ENCODE results near the gene AMPD3.

The AMPD3 gene

DNA sequence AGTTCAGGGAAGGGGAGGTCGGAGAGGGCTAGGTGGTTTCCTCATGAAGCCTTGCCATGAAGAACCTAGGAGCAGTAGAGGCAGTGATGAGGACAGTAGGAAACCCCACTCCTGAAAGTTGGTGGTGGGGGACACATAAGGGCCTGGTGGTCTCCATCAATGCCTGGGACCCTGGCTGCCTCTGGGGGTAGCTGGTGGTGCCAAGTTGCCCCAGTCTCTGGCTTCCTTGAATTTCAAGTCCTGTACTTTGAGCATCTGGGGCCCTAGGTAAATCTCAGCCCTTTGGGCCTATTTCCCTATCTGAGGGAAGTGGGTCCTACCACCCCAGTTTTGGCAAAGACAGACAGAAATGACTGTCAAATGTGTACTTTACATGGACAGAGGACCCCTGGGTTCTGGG is 28.1 kb downstream of the AMPD3 start:
- TF ChIP-seq GATA3 (IDR thresholded peaks at IDR 0.05; ENCODE audit: low read depth, low read length) (no peak), GATA2 (IDR thresholded peaks at IDR 0.05; ENCODE audit: low read depth, low read length) (no peak)

DNA sequence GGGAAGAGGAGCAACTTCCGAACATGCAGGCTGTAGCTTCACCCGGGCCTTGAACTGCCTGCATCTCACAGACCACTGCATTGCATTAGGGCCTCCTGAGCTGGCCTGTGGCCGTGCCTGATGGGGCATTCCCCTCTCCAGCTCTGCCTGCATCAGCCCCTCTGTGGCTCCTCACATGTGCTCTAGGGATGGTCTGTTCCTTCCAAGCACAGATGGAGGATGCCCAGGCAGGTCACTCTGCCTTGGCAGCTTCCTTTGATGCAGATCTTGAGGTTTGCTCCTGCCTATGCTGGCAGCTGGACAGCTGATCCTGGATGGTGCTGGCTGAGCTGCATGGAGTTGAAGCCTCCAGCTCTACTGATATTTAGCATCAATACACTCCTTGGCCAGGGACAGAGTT is 28.5 kb downstream of the AMPD3 start:
- no peak for TF ChIP-seq GATA3 (IDR thresholded peaks at IDR 0.05; ENCODE audit: low read depth, low read length)
- no peak for TF ChIP-seq GATA2 (IDR thresholded peaks at IDR 0.05; ENCODE audit: low read depth, low read length)

DNA sequence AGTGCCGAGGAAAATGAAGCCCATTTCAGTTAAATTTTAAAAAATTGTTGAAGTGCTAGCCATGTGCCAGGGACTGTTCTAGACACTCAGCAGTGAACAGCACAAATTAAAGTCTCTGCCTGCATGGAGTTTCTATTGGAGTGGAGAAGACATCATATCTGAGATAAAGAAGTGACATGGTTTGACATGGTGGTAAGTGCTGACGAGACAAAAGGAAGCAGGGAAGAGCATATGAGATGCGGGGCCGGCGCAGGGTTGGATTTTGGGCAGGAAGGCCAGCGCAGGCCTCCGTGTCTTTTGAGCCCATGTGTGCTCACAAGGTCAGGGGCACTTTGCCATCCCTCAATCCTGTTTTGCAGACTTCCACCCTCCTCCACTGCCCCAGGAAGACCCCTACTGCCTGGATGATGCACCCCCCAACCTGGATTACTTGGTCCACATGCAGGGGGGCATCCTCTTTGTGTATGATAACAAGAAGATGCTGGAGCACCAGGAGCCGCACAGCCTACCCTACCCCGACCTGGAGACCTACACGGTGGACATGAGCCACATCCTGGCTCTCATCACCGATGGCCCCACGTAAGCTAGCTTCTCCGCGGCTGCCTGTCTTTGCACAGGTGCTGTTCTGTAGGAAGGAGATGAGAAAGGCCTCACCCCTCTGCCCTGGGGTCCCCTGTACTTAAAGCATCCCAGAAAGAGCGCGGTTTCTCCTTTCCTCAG is 29.6 kb downstream of the AMPD3 start:
- no peak for TF ChIP-seq GATA2 (IDR thresholded peaks at IDR 0.05; ENCODE audit: low read depth, low read length)
- TF ChIP-seq GATA3 (IDR thresholded peaks at IDR 0.05; ENCODE audit: low read depth, low read length): no peak

DNA sequence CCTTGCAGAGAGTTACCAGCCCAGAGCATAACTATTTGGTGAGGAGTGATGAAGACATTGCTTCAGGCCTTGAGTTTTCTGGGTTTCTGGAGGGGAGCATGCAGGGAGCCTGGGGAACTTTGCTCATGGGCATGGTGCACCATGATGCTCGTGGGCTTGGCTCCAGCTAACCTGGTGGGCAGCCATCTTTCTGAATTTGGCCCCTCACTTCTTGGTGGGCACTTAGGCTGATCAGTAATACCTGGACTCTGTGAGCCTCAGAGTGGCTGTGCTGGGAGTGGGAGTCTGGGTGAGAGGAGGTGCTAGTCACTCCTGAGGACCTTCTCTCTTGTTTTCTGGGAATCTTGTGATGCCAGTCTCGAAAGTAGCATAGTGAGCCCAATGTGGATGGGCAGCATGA is 30.6 kb downstream of the AMPD3 start:
- TF ChIP-seq GATA3 (IDR thresholded peaks at IDR 0.05; ENCODE audit: low read depth, low read length) (no peak), GATA2 (IDR thresholded peaks at IDR 0.05; ENCODE audit: low read depth, low read length) (no peak)

DNA sequence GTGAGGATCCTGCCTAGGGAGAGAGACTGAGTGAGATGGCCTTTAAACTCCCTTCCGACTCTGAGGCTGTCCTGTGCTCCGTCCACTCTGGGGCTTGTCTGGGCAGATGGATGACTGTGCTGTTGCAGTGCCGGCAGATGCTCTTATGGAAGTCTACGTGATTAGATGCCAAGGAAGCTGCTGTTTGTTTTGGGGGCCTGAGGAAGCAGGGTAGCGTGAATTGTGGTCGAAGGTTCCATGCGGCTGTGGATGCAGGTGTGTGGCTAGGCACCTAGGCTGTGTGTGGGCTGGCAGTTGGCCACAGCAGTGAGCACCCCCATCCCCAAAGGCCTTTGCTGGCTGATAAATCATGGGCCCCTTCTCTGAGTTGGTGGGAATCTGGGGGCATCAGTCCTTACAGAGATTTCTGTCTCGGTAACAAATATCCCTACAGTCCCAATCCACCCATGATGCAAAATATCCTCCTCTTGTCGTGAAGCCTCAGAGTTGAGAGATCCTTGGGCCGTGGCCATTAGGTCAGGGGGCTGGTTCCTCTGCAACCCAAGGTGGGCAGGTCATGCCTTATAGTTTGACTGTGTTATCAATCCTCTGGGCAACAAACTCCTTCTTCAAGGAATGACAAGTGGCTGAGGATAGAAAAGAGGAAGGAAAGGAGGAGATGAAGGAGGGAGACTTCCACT is 31.2 kb downstream of the AMPD3 start:
- no peak for TF ChIP-seq GATA2 (IDR thresholded peaks at IDR 0.05; ENCODE audit: low read depth, low read length)
- no peak for TF ChIP-seq GATA3 (IDR thresholded peaks at IDR 0.05; ENCODE audit: low read depth, low read length)

DNA sequence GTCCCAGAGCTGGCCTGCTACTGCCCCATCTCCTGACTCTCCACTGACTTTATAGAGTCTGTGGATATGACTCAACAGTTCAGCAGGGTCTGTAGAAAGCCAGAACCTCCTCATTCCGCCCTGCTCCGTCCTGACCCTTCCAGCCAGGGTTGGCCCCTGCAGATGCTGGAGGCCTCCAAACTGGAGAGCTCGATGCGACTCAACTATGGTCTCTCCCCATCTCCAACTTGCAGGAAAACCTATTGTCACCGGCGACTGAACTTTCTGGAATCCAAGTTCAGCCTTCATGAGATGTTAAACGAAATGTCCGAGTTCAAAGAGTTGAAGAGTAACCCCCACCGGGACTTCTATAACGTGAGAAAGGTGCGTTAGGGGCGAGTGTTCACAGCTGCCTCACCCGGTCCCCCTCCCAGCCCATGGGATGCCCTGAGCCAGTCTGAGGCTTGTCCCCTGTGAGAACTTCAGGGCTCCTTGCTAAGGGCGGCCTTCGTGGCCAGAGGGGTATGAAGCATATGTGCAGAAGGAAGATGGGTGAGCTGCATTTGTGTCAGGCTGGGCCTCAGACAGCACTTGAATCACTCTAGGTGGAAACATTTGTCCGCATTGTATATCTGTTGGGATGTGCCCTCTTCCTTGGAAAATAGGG is 32.1 kb downstream of the AMPD3 start:
- no peak for TF ChIP-seq GATA2 (IDR thresholded peaks at IDR 0.05; ENCODE audit: low read depth, low read length)
- TF ChIP-seq GATA3 (IDR thresholded peaks at IDR 0.05; ENCODE audit: low read depth, low read length): no peak

DNA sequence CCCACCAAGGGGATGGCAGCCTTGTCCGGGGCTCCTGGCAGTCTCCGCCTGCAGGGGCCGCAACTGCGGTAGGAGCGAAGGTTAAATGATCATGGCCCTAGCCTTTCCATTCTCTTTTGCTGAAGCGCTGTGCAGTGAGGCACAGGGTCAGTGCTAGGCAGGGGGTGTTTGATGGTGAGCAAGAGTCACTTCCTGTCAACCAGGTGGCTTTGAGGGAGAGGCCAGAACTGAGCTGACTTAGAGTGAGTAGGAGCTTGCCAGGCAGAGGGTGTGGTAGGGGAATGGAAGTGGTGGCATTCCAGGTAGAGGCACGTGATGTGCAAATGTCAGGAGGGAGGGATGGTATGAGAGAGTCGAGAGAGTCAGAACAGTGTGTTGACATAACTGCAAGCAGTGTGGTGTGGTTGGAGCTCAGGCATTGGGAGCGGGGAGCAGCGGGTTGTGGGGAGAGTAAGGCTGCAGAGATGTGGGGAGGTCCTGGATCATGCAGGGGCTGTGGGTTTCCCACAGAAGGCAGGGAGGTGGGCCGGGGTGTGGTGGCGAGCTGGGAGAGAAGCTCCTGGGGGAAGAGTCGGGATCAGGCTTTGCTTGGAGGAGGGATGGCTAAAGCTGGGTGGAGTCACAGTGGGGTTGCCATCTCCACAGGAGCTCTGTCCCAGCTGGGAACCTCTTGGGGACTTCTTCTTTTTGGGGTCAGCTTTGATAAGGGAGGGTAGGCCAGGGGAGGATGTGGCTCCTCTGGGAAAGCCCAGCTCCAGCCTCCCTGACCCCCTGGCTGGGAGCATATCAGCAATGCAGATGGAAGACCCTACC is 33.3 kb downstream of the AMPD3 start:
- no peak for TF ChIP-seq GATA2 (IDR thresholded peaks at IDR 0.05; ENCODE audit: low read depth, low read length)
- TF ChIP-seq GATA3 (IDR thresholded peaks at IDR 0.05; ENCODE audit: low read depth, low read length): no peak

DNA sequence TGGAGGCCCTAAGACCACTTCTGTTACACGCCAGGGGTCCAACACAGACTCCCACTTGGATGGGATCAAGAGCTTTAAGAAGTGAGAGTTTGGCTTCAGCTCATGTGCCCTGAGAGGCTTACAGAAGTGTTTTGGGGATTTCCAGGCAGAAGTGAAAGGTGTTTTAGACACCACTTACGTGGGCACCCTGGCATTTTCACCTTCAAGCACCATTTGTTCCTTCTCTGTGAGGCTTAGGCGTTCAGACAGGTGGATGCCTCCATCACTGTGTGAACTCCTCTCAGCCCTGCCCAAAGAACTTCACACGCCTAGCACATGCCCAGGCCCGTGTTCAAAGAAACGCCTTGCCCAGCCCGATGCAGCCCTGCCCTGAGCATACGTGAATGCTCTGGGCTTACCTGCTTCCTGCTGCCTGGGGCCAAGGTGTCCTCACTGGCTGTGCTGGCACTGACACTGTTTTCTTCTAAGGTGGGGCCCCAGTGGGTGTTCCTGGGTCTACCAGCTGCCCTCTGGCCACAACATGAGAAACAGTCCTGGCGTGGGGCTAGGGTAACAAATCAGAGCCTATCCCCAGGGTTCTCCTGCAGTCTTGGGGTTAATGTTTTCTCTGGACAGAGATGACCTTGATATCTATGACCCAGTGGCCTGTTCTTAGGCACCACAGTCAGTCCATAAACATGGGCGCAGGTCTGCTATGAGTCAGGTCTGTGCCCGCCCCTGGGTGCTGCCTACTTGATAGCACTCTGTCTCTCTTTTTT is 34.0 kb downstream of the AMPD3 start:
- TF ChIP-seq GATA2 (IDR thresholded peaks at IDR 0.05; ENCODE audit: low read depth, low read length): no peak
- TF ChIP-seq GATA3 (IDR thresholded peaks at IDR 0.05; ENCODE audit: low read depth, low read length): no peak

DNA sequence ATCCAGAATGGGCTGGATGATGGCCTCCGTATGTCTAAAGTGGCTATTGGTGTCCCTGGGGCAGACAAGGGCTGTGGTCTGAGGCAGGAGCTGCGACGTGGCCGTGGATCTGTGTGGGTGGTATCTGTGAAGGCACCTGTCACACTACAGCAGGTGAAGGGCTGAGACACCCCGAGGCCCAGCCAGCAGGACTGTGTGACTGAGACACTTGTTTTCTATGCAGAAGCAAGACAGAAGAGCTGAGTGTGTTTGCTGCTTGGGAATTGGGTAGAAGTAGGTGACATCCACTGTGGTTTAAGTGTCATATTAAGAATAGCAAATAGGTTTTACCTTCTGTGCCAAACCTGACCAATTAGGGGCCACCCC is 35.0 kb downstream of the AMPD3 start:
- no peak for TF ChIP-seq GATA2 (IDR thresholded peaks at IDR 0.05; ENCODE audit: low read depth, low read length)
- no peak for TF ChIP-seq GATA3 (IDR thresholded peaks at IDR 0.05; ENCODE audit: low read depth, low read length)

DNA sequence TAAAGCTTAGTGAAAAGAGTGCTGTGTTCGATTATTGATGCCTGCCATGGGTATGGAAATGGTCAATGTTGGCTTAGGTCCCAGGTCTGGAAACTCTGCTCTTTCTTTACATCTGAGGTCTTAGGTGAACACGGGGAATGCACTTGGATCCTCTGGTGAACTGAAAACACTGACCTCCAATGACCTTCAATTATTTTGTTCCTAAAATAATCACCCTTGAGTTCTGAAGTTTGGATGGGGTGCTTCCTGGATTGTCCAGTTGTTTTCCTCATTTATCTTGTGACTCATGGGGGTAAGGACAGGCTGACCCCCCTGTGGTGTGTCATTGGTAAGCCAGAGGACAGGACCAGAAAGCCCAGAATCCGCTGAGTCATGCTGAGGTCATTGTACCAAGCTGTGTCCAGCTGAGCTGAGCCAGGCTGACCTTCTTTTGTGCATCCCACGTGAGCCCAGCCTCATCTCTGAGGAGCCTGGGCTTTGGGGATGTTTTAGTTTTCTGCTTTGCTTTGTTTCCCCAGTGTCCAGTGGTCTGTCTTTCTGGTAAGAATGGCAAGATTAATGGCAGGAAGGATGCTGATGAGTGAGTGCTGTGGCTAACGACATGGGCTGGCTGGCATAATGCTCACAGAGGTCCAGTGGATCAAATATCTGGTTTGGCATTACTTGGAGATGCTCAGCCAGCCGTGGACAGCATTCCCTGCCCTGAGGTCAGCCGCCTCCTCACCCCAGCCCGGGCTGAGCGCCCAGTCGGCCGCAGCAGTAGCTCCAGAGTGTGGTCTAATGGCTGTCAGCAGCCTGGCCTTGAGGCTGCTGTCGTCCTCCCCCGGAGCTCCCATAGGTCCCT is 35.6 kb downstream of the AMPD3 start:
- TF ChIP-seq GATA2 (IDR thresholded peaks at IDR 0.05; ENCODE audit: low read depth, low read length) (no peak), GATA3 (IDR thresholded peaks at IDR 0.05; ENCODE audit: low read depth, low read length) (no peak)

DNA sequence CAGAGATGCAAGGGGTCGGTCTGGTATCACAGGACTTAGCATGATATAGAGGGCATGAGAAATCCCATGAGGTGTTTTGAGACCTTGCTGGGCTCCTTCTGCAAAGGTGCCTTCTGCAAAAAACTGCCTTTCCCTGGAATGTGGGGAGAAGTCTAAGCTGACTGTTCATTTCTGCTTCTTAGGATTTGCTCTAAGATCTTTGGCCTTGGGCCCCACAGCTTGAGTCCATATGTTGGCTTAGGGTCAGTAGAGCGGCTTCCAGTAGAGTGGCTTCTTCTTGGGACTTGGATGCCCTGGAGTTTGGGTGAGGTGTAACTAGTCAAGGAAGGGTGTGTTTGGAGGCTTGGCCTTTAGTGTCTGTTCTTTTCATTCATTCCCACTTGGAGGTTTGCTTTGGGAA is 37.0 kb downstream of the AMPD3 start:
- TF ChIP-seq GATA3 (IDR thresholded peaks at IDR 0.05; ENCODE audit: low read depth, low read length) (no peak), GATA2 (IDR thresholded peaks at IDR 0.05; ENCODE audit: low read depth, low read length) (no peak)

DNA sequence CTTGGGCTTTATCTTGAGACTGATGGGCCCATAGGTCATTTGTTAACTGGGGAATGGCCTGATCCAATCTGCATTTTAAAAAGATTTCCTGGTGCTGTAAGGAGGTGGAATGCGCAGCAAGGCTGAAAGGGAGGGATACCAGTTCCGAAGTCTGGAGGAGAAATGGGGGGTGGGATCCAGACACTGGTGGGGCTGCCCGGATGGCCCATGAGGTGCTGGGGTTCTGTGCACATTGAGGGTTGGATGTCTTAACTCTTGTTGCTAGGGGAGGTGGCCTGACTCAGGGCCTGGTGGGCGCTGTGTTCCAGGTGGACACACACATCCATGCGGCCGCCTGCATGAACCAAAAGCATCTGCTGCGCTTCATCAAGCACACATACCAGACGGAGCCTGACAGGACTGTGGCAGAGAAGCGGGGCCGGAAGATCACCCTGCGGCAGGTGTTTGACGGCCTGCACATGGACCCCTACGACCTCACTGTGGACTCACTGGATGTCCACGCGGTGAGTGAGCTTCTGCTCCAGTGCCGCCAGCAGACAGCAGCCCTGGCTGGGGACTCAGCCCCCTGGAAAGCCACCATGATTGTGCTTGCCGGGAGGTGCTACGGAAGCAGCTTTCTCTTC is 38.1 kb downstream of the AMPD3 start:
- TF ChIP-seq GATA3 (IDR thresholded peaks at IDR 0.05; ENCODE audit: low read depth, low read length): no peak
- TF ChIP-seq GATA2 (IDR thresholded peaks at IDR 0.05; ENCODE audit: low read depth, low read length): no peak

Data from SH-SY5Y (cell line).